GM12878 (cell line): ENCODE data around the gene SLC5A2. TPM values are rescaled to one million over a fixed set of nuclear protein-coding genes. Genes with fewer than 3 reads are reported as not detected.

ENCODE experiments used
- ATAC-seq: fragments of 200-7000 bp; cut with Tn5 transposase; 3 replicates; pipeline ENCODE4 v1.9.1; 2020; ENCODE audit warnings: mild to moderate bottlenecking, moderate library complexity
- BruUV-seq: library from RNA; stranded (reverse); fragments of 400-500 nt; replicated peaks from 2 replicates; lab custom pipeline; 2021; lab: Mats Ljungman, UMichigan
- CTCF ChIA-PET: fragments of 300-600 bp; sonication (Branson Sonifier 250); formaldehyde crosslinking; extraction: SDS; loops from one replicate; lab custom pipeline; 2021; ENCODE audit warnings: inconsistent platforms; lab: Yijun Ruan, JAX
- POLR2A ChIA-PET: fragments of 350-600 bp; formaldehyde crosslinking; extraction: SDS; loops from one replicate; lab custom pipeline; 2021; ENCODE audit warnings: inconsistent platforms; lab: Charles Lee
- RAD21 ChIA-PET: fragments of 300-600 bp; sonication (Branson Sonifier 250); formaldehyde crosslinking; loops from one replicate; lab custom pipeline; 2023; ENCODE audit warnings: antibody characterized with exemption; ENCODE audit not compliant: unreplicated experiment; lab: Charles Lee
- SMC1A ChIA-PET: fragments of 300-600 bp; sonication (Branson Sonifier 250); formaldehyde crosslinking; loops from one replicate; lab custom pipeline; 2023; ENCODE audit not compliant: unreplicated experiment, uncharacterized antibody; lab: Charles Lee
- DNase-seq: peaks from one replicate; pipeline ENCODE4 v3.0.0-alpha.2; 2011; ENCODE audit warnings: low read depth, low spot score
- FAIRE-seq: peaks from 3 replicates; lab custom pipeline; 2011; peaks lifted over from hg19 to GRCh38; lab: Jason Lieb, UNC
- H2AFZ ChIP-seq: 2 replicates; pipeline ENCODE4 v1.6.0; 2011; ENCODE audit warnings: low read depth, low read length, control low read depth; ENCODE audit not compliant: control insufficient read depth
- H3K27ac ChIP-seq: 2 replicates; pipeline ENCODE4 v1.5.1; 2011; ENCODE audit warnings: control low read depth; ENCODE audit not compliant: control insufficient read depth, insufficient read depth
- H3K27me3 ChIP-seq, 2 experiments: replicated peaks in 1 of 2; 2 replicates each; pipeline versions ENCODE4 v1.6.0 to v1.6.1; 2011; ENCODE audit warnings: low read length in 1 of 2; ENCODE audit not compliant: control insufficient read depth in 2 of 2, insufficient read depth in 2 of 2
- H3K36me3 ChIP-seq, 2 experiments: 2 replicates each; pipeline ENCODE4 v1.5.1; 2011; ENCODE audit warnings: low read length in 1 of 2; ENCODE audit not compliant: control insufficient read depth in 2 of 2, insufficient read depth in 2 of 2
- H3K4me1 ChIP-seq: 2 replicates; pipeline ENCODE4 v1.6.1; 2011; ENCODE audit warnings: mild to moderate bottlenecking, low read length, moderate library complexity, mixed read lengths; ENCODE audit not compliant: control insufficient read depth, insufficient read depth
- H3K4me2 ChIP-seq: 2 replicates; pipeline ENCODE4 v1.6.0; 2011; ENCODE audit warnings: control low read depth; ENCODE audit not compliant: control insufficient read depth, insufficient read depth
- H3K4me3 ChIP-seq: fragments of 200-600 bp; sonication (generic); 2 replicates; pipeline ENCODE4 v1.5.1; 2016
- H3K79me2 ChIP-seq: 2 replicates; pipeline ENCODE4 v1.6.0; 2011; ENCODE audit warnings: low read length; ENCODE audit not compliant: control insufficient read depth, insufficient read depth
- H3K9ac ChIP-seq: 2 replicates; pipeline ENCODE4 v1.8.0; 2011; ENCODE audit warnings: low read length, control low read depth, mixed read lengths; ENCODE audit not compliant: control insufficient read depth, insufficient read depth
- H3K9me3 ChIP-seq: replicated peaks from 3 replicates; pipeline ENCODE4 v1.5.1; 2011; ENCODE audit warnings: mild to moderate bottlenecking, low read length; ENCODE audit not compliant: control insufficient read depth, insufficient read depth
- H4K20me1 ChIP-seq: 2 replicates; pipeline ENCODE4 v1.6.0; 2011; ENCODE audit not compliant: control insufficient read depth, insufficient read depth
- CHD2 ChIP-seq: IDR thresholded peaks from 2 replicates; pipeline ENCODE4 v1.6.1; 2011; ENCODE audit warnings: low read depth, low read length, improper control_type of control experiment, borderline replicate concordance
- IRF4 ChIP-seq: IDR thresholded peaks from 2 replicates; pipeline ENCODE4 v1.6.1; 2011; ENCODE audit warnings: low read depth, low read length
- PAX5 ChIP-seq: IDR thresholded peaks from 2 replicates; pipeline ENCODE4 v1.6.1; 2011; ENCODE audit warnings: low read depth, low read length, borderline replicate concordance
- SPI1 ChIP-seq: IDR thresholded peaks from 2 replicates; pipeline ENCODE4 v1.6.1; 2011; ENCODE audit warnings: low read depth, mild to moderate bottlenecking, low read length, moderate library complexity, borderline replicate concordance; ENCODE audit not compliant: insufficient read depth
- YBX1 ChIP-seq: fragments of 450-650 bp; IDR thresholded peaks from 2 replicates; pipeline ENCODE4 v1.6.1; 2016; ENCODE audit warnings: antibody characterized with exemption
- WGBS: methylation state at CpG from one replicate; pipeline ENCODE4 v1.1.6; 2016; ENCODE audit warnings: low lambda C conversion rate; ENCODE audit not compliant: insufficient replicate concordance, insufficient coverage; ENCODE audit errors: missing lambda C conversion rate; 5-methylcytosine and 5-hydroxymethylcytosine counted together
- in situ Hi-C: fragments of 300-500 bp; cut with MboI; formaldehyde crosslinking; loops from 9 replicates; pipeline ENCODE4 v1.14.3; 2018; ENCODE audit warnings: mixed read lengths
- intact Hi-C: fragments of 100-400 bp; cut with micrococcal nuclease; formaldehyde crosslinking; loops from one replicate; pipeline ENCODE4 v1.14.2; 2022; ENCODE audit not compliant: unreplicated experiment
- polyA plus RNA-seq, 11 experiments: library from polyadenylated mRNA; depleted of rRNA in 4 of 11; unstranded in 6 of 11; stranded (reverse) in 5 of 11; fragments of >200 nt; fragmentation: Nextera tagmentation in 4 of 11; fragmentation: Illumina TruSeq in 1 of 11; extraction: Ambion mirVana in 4 of 11; extraction: Trizol in 1 of 11; gene quantifications; 1 replicate in 1 of 11; 2 replicates in 10 of 11; pipeline versions ENCODE4 v1.2.1 to v1.2.3, GENCODE V29; 2011 to 2016; ENCODE audit warnings: inconsistent platforms in 2 of 11, missing spikeins in 2 of 11, low read depth in 1 of 11
- total RNA-seq, 4 experiments: library from RNA; depleted of rRNA in 3 of 4; stranded (reverse); fragments of >200 nt in 3 of 4; fragmentation: Illumina TruSeq in 1 of 4; extraction: Trizol in 1 of 4; gene quantifications; 2 replicates each; pipeline versions ENCODE4 v1.2.1 to v1.2.3, GENCODE V29; 2013 to 2021
- TF ChIP-seq, protein P1 (sequence below): fragments of 450-650 bp; formaldehyde crosslinking; IDR thresholded peaks from 2 replicates; pipeline ENCODE4 v1.4.0; 2022; ENCODE audit warnings: mild to moderate bottlenecking, moderate library complexity

SLC5A2 gene
- total and polyA plus RNA-seq, 10 of the 15 experiments (the other 5 are each of a cell fraction or from before 2014, with no cell fraction given): 3.6 to 4.8 (median 4.4) TPM; not detected in 6

GRCh38 chr16:31467858-31468257 lies 15.1 kb upstream of the SLC5A2 start:
- H3K4me3 ChIP-seq: no peak overlapping the region
- RAD21 ChIA-PET: no interaction called here
- TF ChIP-seq CHD2 (no peak), PAX5 (no peak), YBX1 (no peak), IRF4 (no peak), SPI1 (no peak)
- TF ChIP-seq, protein P1, sequence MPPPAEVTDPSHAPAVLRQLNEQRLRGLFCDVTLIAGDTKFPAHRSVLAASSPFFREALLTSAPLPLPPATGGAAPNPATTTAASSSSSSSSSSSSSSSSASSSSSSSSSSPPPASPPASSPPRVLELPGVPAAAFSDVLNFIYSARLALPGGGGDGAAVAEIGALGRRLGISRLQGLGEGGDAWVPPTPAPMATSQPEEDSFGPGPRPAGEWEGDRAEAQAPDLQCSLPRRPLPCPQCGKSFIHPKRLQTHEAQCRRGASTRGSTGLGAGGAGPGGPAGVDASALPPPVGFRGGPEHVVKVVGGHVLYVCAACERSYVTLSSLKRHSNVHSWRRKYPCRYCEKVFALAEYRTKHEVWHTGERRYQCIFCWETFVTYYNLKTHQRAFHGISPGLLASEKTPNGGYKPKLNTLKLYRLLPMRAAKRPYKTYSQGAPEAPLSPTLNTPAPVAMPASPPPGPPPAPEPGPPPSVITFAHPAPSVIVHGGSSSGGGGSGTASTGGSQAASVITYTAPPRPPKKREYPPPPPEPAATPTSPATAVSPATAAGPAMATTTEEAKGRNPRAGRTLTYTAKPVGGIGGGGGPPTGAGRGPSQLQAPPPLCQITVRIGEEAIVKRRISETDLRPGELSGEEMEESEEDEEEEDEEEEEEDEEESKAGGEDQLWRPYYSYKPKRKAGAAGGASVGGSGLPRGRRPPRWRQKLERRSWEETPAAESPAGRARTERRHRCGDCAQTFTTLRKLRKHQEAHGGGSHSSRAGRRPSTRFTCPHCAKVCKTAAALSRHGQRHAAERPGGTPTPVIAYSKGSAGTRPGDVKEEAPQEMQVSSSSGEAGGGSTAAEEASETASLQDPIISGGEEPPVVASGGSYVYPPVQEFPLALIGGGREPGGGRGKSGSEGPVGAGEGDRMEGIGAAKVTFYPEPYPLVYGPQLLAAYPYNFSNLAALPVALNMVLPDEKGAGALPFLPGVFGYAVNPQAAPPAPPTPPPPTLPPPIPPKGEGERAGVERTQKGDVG (CRISPR knock-in tag): no peak
- 0 out of 2 replicates have a peak, but pooled peaks cover 4% of the 10 kb centered on the region for H3K4me1 ChIP-seq
- no peak overlapping the region for H3K4me2 ChIP-seq
- ATAC-seq (no peak), DNase-seq (no peak), FAIRE-seq (no peak)
- H3K27ac ChIP-seq: no peak overlapping the region
- no TSS peak for BruUV-seq
- in situ Hi-C loops: no loop called here
- CTCF ChIA-PET: interaction anchor here (1.7 kb wide), 1 partner anchor 7 kb away, joined by 10 read pairs; no protein-coding TSS in a partner anchor
- SMC1A ChIA-PET: no interaction called here
- no peak overlapping the region for H2AFZ ChIP-seq
- peaks cover 0 to 2% of the 10 kb centered on the region in 2 experiments; a peak in 1 of 4 replicates for H3K27me3 ChIP-seq
- no peaks in the 10 kb centered on the region for H4K20me1 ChIP-seq
- POLR2A ChIA-PET: no interaction called here
- no peak overlapping the region for H3K9ac ChIP-seq
- H3K36me3 ChIP-seq: peaks cover 0 to 8% of the 10 kb centered on the region in 2 experiments; a peak in 3 of 4 replicates
- 98% methylated on average over 5 of the region's 5 CpGs for WGBS
- H3K79me2 ChIP-seq: no peaks in the 10 kb centered on the region
- intact Hi-C loops: no loop called here
- no peaks in the 10 kb centered on the region for H3K9me3 ChIP-seq
